AG10803 (cell line): Measurements from ENCODE around the gene VIP.

Source experiments
- DNase-seq: peaks from one replicate; pipeline ENCODE4 v3.0.0; 2010; ENCODE audit warnings: low read depth
- H3K4me3 ChIP-seq: 2 replicates; pipeline ENCODE4 v1.5.1; 2011; ENCODE audit warnings: mild to moderate bottlenecking, low read length, control low read depth
- TF ChIP-seq, protein P1 (sequence below): conservative IDR thresholded peaks from 2 replicates; pipeline ENCODE4 v1.5.1; 2011; ENCODE audit warnings: mild to moderate bottlenecking, low read length, control low read depth, inconsistent platforms

The VIP gene

DNA sequence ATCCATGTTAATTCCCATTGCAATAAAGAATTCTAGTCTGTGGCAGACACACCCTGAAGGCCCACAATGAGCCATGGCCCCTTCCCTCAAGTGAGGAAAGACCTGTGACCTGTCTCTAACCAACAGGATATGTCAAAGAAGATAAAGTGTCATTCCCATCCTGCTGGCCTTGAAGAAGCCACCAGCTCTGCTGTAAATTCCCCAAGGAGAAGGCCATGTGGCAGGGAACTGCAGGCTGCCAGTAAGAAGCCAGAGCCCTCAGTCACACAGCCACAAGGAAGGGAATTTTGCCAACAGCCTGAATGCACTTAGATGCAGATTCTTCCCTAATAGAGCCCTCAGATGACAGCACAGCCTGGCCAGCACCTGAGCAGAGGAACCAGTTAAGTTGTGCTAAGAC lies 24.8 kb downstream of the VIP start:
- TF ChIP-seq, protein P1, sequence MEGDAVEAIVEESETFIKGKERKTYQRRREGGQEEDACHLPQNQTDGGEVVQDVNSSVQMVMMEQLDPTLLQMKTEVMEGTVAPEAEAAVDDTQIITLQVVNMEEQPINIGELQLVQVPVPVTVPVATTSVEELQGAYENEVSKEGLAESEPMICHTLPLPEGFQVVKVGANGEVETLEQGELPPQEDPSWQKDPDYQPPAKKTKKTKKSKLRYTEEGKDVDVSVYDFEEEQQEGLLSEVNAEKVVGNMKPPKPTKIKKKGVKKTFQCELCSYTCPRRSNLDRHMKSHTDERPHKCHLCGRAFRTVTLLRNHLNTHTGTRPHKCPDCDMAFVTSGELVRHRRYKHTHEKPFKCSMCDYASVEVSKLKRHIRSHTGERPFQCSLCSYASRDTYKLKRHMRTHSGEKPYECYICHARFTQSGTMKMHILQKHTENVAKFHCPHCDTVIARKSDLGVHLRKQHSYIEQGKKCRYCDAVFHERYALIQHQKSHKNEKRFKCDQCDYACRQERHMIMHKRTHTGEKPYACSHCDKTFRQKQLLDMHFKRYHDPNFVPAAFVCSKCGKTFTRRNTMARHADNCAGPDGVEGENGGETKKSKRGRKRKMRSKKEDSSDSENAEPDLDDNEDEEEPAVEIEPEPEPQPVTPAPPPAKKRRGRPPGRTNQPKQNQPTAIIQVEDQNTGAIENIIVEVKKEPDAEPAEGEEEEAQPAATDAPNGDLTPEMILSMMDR: no peak
- H3K4me3 ChIP-seq: no peak overlapping the region
- no peak for DNase-seq

DNA sequence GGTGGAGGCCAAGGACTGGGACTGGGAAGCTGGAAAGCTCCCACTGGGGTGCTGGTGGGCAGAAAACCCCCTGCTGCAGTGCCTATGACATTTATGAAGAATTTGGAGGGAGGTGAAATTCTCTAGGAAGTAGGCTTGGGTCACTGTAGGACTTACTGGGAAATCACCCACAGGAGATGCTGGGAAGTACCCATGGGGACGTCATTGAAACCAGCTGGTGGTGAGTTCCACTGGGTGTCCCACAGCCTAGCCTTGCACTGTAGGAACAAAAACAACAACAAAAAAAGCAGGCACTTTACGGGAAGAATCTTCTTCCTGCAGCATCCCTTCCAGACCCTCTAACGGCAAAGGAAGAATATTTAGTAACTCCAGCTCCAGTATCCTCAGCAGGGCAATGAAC lies 26.2 kb downstream of the VIP start:
- TF ChIP-seq, protein P1: no peak
- H3K4me3 ChIP-seq: no peak overlapping the region
- no peak for DNase-seq

DNA sequence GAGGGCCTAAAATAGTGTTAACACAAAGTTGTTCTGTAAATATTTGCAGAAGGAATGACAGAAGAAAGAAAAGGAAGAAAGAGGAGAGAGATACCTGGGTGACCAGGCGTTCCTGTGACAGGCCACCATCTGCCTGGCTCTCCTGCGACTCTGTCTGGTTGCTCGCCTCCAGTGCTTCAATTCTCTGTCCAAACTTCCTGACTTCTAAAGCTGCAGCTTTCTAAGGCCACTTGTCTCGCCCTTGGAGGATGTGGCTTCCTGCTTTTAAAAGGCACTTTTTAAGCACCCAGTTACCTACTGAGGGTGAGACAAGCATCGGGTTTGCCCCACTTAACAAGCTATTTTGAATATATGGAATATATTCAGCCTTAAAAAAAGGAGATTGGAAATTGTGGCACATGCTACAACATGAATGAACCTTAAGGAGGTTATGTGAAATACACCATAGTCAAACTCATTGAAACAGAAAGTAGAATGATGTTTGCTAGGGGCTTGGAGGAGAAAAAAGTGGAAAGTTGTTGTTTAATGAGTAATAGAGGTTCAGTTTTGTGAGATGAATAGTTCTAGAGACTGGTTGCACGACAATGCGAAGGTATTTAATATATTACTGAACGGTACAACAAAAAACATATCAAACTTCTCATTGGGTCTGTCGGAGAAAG lies 32.8 kb downstream of the VIP start:
- TF ChIP-seq, protein P1: no peak
- H3K4me3 ChIP-seq: no peak overlapping the region
- no peak for DNase-seq

DNA sequence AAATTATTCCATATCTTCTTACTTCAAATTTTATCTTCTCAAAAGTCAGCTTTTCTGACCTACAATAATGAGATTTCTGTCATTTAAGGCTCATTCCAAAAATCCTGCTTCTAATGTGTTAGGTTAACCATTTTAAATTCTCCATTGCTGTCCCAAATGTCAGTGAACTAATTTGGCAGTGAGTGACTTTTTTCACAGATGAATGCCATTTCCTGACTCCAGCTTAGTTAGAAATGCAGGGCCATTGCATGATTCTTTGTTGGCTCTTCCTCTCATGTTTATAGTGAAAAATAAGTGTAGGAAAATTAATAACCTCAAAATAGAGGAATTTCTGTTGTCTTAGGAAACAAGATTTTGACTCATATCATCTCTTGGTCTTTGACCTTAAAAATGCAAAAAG lies 44.1 kb downstream of the VIP start:
- TF ChIP-seq, protein P1: no peak
- H3K4me3 ChIP-seq: no peak overlapping the region
- DNase-seq: no peak

DNA sequence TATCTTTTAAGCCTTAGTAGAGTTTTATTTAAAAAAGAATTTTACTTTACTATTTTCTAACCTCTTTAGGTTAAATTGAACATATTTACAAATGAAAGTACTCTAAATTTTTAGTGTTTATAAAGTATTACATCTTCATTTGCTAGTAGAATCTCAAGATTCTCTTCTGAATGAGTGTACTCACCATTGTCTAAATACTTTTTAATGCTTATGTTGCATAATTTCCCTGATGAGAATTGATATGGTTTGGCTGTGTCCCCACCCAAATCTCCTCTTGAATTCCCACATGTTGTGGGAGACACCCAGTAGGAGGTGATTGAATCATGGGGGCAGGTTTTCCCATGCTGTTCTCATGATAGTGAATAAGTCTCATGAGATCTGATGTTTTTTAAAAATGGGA lies 53.6 kb downstream of the VIP start:
- DNase-seq: no peak
- TF ChIP-seq, protein P1: no peak

More for the DNA sequence above, 53.6 kb downstream of the VIP start:
- no peak overlapping the region for H3K4me3 ChIP-seq
